Activated CD4-positive, alpha-beta T cell treated with anti-CD3 and anti-CD28 coated beads, Interleukin-2, amount 10 ng/mL, durations not matched to agents 24 days and 14 days (primary cell): ENCODE measurements around the gene TAS1R2. TPM values are rescaled to one million over a fixed set of nuclear protein-coding genes. Genes with fewer than 3 reads are reported as not detected.

Source experiments
- DNase-seq: peaks from one replicate; pipeline ENCODE4 v3.0.0; 2022
- H3K27ac Mint-ChIP-seq: one replicate; pipeline ENCODE4 v1.8.0; 2022; ENCODE audit warnings: mild to moderate bottlenecking, mixed read lengths
- H3K27me3 Mint-ChIP-seq: one replicate; pipeline ENCODE4 v1.8.0; 2022; ENCODE audit warnings: mixed read lengths
- H3K36me3 Mint-ChIP-seq: one replicate; pipeline ENCODE4 v1.8.0; 2022; ENCODE audit warnings: low read depth, mild to moderate bottlenecking, mixed read lengths
- H3K4me1 Mint-ChIP-seq: one replicate; pipeline ENCODE4 v1.8.0; 2021; ENCODE audit warnings: mixed read lengths
- H3K4me3 Mint-ChIP-seq: one replicate; pipeline ENCODE4 v1.8.0; 2022; ENCODE audit warnings: mild to moderate bottlenecking, moderate library complexity, mixed read lengths
- H3K9me3 Mint-ChIP-seq: one replicate; pipeline ENCODE4 v1.8.0; 2021; ENCODE audit warnings: mixed read lengths
- intact Hi-C: fragments of 100-400 bp; cut with micrococcal nuclease; formaldehyde crosslinking; loops from one replicate; pipeline ENCODE4 v1.15.1; 2023
- total RNA-seq: library from RNA; stranded (reverse); gene quantifications from 2 replicates; pipeline ENCODE4 v1.2.3, GENCODE V29; 2022

TAS1R2 gene
- total RNA-seq, 1 donor from 2014 or later = not detected

DNA sequence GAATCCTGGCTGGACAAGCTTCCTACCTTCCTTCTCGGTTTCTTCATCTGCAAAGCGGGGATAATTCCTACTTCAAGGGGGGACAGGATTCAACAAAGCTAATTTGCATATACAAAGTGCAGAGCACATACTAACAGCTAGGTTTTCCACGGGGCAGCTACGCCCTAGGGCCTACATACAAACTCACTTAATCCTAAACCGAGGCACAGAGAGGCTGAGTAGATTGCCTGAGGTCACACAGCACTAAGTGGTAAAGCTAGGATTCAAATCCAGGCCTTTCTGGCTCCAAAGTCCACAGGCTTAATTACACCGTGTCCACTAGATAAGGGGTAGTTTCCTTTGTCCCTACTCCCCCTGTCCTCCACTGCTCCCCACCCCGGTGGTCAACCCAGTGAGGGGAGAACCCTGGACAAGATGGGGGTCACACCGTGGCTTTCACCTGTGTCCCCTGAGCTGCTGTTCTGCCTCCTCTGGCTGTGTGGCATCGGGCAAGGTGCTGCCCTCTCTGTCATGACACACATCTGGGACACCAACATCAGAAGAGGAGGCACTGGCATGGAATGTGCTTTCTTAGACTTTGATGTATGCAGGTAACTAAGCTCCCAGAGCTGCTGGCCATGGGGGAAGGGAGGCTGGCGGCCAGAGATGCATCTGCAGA lies 44.5 kb downstream of the TAS1R2 start:
- H3K27me3 Mint-ChIP-seq = peaks cover 32% of the 10 kb centered on the region
- H3K4me1 Mint-ChIP-seq = no peaks in the 10 kb centered on the region
- H3K9me3 Mint-ChIP-seq = no peaks in the 10 kb centered on the region
- no peaks in the 10 kb centered on the region for H3K36me3 Mint-ChIP-seq
- no peak overlapping the region for H3K4me3 Mint-ChIP-seq
- intact Hi-C loops = no loop called here
- no peak for DNase-seq
- H3K27ac Mint-ChIP-seq = no peak overlapping the region

DNA sequence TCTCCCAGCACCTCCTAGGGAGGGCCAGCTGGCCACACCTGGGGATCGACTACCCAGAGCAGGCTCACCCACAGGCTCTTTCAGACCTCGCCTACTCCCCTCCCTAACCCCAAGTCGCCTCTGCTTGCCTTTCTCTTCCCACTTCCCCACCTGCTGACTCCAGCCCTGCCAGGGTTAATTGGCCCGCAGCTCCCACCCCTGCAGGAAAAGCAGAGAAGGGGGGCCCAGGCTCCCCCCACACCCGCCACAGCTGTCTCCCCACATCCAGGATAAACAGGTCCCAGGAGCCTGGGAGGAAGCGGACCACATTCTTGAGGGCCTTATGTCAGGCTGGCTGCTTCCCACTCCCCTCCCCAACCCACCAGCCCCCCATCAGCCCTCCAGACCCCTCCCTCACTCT lies 45.0 kb downstream of the TAS1R2 start:
- Mint-ChIP-seq H3K27me3 (peaks cover 30% of the 10 kb centered on the region), H3K27ac (no peak overlapping the region), H3K4me1 (no peaks in the 10 kb centered on the region)

DNA sequence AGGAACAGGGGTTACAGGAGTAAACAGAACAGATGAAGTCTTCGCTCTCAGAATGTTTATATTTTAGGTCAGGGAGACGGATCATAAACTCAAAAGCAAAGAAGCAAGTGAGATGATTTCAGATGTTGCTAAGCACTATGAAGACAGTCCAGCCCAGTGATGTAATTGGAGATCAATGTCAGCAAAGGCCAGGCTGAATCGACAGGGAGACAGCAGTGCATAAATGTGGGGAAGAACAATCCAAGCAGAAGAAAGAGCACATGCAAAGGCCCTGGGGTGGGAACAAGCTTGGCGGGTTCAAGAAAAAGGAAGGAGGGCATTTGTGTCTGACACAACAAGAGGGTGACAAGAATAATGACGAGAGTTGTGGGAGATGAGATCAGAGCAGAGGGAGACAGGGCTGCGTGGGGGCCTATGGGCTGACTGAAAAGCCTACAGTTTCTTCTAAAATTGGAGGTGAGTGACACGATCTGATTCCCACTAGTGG lies 47.0 kb downstream of the TAS1R2 start:
- no peak overlapping the region for H3K4me3 Mint-ChIP-seq

More for the DNA sequence above, 45.0 kb downstream of the TAS1R2 start:
- no peak overlapping the region for H3K4me3 Mint-ChIP-seq
- DNase-seq = no peak
- no peaks in the 10 kb centered on the region for H3K36me3 Mint-ChIP-seq
- intact Hi-C loops = no loop called here
- H3K9me3 Mint-ChIP-seq = no peaks in the 10 kb centered on the region

DNA sequence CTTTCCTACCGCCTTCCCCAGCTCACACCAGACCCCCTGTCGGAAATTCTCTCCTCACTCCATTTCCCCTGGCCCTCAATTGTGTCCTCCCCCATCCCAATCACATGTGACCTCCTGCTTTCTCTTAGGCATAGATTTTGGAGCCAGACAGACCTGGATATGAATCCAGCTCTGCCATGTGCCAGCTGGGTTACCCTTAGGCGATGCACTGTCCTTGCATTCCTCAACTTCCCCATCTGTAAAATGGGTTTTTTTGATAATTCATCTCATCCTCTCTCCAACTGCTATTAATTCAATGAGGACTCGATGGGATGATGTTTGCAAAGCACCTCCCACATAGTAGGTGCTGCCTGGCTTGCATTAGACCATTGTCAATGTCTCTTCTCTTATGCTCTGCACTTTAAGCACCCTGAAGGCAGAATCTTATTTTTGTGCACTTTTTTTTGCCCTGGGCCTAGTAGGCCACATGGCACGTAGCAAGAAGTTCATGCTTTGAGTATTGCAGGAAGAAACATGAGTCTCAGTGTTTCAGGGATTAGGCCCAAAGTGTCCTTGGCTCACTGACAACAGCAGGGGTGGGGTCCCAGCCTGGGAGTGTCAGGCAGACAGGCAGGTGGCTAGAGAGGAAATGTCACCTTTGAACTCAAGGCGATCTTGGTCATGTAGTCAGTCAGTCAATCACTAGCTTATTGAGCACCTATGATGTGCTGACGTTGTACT lies 47.6 kb downstream of the TAS1R2 start:
- H3K4me1 Mint-ChIP-seq = no peaks in the 10 kb centered on the region
- no peak overlapping the region for H3K4me3 Mint-ChIP-seq
- intact Hi-C loops = no loop called here
- H3K9me3 Mint-ChIP-seq = no peaks in the 10 kb centered on the region
- H3K27me3 Mint-ChIP-seq = peaks cover 11% of the 10 kb centered on the region
- H3K27ac Mint-ChIP-seq = no peak overlapping the region
- no peak for DNase-seq
- H3K36me3 Mint-ChIP-seq = no peaks in the 10 kb centered on the region

More for the DNA sequence above, 47.0 kb downstream of the TAS1R2 start:
- Mint-ChIP-seq H3K9me3 (no peaks in the 10 kb centered on the region), H3K27ac (no peak overlapping the region), H3K27me3 (peaks cover 17% of the 10 kb centered on the region), H3K4me1 (no peaks in the 10 kb centered on the region), H3K36me3 (no peaks in the 10 kb centered on the region)
- no peak for DNase-seq
- intact Hi-C loops = no loop called here

DNA sequence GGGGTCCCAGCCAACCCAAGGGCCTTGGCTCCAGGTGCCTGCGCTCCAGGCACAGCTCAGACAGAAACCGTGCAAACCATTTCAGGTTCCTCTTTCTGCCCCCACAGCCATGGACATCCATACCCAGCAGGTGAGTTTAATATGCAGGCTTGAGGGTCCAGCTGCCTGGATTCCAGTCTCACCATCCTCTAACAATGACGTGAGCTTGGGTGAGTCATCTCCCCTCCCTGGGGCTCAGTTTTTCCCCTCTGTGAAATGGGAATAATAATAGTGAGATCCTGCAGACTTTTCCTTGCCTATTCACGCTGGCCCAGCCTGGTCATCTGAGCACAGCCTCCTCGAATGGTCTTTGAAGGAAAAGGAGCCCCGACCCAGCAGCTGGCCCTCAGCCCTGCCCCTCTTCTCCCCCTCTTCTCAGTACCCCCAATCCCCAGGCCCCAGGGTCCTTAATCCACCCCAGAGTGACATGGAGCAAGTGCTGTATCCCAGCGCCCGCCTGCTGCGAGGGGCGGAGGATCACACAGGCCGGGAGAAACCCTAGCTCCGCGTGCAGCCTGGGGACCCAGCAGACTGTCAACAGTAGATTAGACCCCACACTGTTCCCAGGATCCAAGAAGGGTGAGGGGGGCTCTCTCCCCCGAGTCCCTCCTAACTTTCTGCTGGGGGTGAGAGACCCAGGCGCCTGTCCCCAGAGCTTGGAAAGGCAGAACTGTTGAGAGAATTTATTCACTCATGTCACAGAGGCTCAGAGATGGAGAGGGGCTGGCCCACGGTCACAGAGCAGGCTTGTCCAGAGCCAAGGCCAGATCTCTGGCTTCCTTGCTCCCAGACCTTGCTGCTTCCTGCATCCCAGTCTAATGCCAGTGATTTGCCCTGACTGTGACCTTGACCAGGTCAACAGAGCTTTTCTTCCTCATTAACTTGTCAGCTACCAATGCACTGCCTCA lies 49.2 kb downstream of the TAS1R2 start:
- no peak for DNase-seq
- intact Hi-C loops = no loop called here
- H3K4me3 Mint-ChIP-seq = no peak overlapping the region
- no peaks in the 10 kb centered on the region for H3K36me3 Mint-ChIP-seq
- H3K4me1 Mint-ChIP-seq = no peaks in the 10 kb centered on the region
- H3K27ac Mint-ChIP-seq = no peak overlapping the region
- peaks cover 5% of the 10 kb centered on the region for H3K27me3 Mint-ChIP-seq
- H3K9me3 Mint-ChIP-seq = no peaks in the 10 kb centered on the region

DNA sequence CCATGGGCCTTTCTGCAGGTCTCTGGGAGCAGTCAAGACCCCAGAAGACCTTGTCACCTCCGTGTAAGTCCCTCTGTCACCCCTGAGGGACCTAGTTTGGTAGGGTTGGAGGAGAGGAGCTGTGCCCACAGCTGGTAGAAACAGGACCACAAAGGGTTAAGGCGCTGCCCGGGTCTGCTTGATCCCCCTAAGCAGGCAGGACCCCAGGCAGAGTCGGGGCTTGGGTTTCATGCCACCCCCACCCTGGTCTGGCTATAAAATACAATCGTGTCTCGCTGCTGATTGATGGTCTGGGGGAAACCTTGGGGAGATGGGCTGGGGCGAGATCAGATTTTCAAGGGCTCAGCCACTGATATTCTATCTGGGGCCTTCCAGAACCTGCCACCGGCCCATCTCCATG lies 50.9 kb downstream of the TAS1R2 start:
- no peaks in the 10 kb centered on the region for H3K9me3 Mint-ChIP-seq
- no peaks in the 10 kb centered on the region for H3K4me1 Mint-ChIP-seq
- H3K27ac Mint-ChIP-seq = no peak overlapping the region
- no peaks in the 10 kb centered on the region for H3K36me3 Mint-ChIP-seq
- H3K27me3 Mint-ChIP-seq = peaks cover 5% of the 10 kb centered on the region
- intact Hi-C loops = no loop called here
- no peak for DNase-seq
- no peak overlapping the region for H3K4me3 Mint-ChIP-seq

DNA sequence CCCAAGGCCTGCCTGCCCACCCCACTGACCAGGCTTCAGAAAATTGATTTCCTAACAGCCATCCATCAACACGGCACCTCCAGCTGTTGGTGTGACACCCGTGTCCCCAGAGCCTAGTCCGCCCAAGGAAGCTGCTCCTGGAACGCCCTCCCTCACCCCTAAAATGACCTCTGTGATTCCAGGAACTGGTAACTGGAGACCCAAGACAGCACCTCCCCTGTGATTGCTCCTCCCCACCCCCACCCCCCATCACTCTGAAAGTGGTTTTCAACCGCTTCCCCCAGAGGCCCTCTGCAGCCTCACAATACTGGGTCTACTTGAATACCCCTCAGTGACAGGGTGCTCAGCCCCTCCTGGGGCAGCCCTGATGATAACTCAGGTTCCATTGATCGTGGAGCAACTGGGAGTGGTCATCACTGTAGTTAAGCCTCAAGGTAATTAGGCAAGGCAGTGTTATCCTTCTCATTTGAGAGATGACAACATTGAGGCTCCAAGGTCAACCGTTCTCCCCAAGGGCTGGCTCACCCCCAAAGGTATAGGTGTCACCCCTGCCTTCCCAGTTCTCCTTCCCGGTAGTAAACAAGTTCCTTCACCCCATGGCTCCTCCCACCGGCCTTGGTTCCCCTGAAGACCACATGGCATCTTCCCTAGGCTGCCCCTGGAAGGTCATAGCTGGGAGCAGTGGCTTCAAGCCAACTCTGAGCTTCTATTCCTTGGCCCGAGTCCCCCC lies 52.0 kb downstream of the TAS1R2 start:
- H3K4me3 Mint-ChIP-seq = no peak overlapping the region
- no peaks in the 10 kb centered on the region for H3K36me3 Mint-ChIP-seq
- H3K27me3 Mint-ChIP-seq = peaks cover 5% of the 10 kb centered on the region
- no peaks in the 10 kb centered on the region for H3K9me3 Mint-ChIP-seq
- intact Hi-C loops = no loop called here
- no peak for DNase-seq
- no peak overlapping the region for H3K27ac Mint-ChIP-seq
- H3K4me1 Mint-ChIP-seq = no peaks in the 10 kb centered on the region

DNA sequence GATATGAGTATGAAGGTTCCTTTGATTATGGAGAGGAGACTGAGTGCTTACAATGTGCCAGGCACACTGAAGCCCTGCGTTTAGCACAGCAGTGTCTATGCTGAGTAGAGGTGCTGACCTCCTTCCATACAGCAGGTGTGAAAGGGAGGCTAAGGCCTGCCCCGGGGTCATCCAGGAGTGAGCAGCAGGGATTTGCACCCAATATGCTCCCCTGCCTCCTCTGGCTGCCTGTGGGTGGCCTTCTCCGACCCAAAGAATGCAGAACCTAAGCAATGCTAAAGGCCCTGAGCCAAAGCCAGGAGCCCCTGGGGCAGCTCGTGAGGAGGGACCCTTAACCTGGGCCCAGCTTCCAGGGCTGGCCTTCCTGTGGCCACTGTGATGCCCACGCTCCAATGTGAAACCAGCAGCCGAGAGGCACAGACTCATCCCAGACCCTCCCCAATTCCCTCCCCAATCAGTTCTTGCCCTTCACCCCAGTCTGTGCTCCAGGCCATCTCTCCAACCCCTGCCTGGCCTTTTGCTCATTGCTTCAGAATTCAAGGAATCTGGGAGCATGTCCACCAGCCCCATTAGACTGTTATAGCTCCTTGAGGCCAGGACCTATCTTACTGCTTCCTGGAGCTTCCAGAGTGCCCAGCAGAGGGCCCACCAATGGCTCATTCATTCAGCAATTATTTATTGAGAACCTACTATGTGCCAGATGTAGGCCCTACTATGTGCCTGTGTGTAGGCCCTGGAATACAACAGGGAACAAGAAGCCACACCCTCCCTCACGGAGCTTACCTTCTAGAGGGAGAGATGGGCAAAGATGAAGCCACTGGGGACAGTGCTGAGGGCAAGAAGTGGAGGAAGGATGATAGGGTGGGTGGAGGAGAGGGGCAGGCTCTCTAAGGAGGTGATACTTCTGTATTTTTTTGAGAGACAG lies 53.3 kb downstream of the TAS1R2 start:
- no peaks in the 10 kb centered on the region for H3K4me1 Mint-ChIP-seq
- no peak for DNase-seq
- H3K27ac Mint-ChIP-seq = no peak overlapping the region
- H3K9me3 Mint-ChIP-seq = no peaks in the 10 kb centered on the region
- H3K27me3 Mint-ChIP-seq = no peaks in the 10 kb centered on the region
- H3K4me3 Mint-ChIP-seq = no peak overlapping the region
- no peaks in the 10 kb centered on the region for H3K36me3 Mint-ChIP-seq
- intact Hi-C loops = no loop called here

DNA sequence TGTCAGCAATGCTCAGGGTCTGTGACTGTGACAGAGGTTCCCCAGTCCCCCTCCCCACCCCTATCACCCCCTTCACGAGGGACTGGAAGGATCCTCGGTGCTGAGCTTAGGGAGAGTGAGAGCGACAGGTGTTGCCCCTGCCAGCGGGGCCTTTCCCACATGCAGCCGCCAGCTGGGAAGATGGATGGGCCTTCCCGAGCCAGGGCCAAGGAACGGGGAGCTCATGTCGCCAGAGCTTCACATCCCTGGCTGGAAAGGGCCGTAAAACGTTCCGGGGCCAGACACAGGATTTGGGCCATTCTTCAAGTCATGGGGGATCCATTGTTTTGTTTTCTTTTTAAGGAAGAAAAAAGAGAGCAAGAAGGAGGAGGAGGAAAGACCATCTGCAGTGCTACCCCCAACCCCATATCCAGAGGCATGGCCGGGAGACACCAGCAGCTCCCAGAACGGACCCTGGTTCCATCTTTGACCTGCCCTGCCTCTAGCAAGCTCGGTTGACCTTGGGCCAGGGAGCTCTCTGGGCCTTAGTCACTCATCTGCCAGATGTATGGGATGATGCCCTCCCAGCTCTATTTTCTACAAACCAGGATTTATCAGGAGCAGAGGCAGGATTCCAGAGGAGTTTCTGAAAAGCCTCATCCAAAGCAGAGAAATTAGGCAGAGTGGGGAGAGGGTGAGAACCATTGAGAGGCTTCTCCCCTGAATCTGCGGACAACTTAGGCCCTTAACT lies 54.1 kb downstream of the TAS1R2 start:
- Mint-ChIP-seq H3K36me3 (no peaks in the 10 kb centered on the region), H3K27me3 (no peaks in the 10 kb centered on the region), H3K4me3 (no peak overlapping the region), H3K4me1 (no peaks in the 10 kb centered on the region), H3K9me3 (no peaks in the 10 kb centered on the region), H3K27ac (no peak overlapping the region)
- no peak for DNase-seq
- intact Hi-C loops = no loop called here

DNA sequence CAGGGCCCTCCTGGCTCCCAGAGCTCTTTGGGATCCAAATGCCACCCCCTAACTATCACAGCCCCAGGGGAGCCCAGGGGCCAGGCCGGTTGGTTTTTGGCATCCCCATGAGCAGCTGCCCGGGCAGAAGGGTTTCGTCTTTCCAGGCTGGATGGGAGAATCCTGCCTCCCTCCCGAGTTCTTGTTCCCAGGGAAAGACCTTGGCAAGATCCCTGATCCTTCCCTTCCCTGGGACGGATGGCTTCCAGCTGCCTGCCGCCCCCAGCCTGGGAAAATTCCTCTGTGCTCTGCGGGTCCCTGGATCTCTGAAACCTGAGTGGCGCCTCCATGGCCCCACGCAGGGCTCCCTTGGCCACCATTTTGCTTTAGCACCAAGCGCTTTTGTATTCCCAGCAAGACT lies 55.6 kb downstream of the TAS1R2 start:
- intact Hi-C loops = no loop called here
- H3K36me3 Mint-ChIP-seq = no peaks in the 10 kb centered on the region

DNA sequence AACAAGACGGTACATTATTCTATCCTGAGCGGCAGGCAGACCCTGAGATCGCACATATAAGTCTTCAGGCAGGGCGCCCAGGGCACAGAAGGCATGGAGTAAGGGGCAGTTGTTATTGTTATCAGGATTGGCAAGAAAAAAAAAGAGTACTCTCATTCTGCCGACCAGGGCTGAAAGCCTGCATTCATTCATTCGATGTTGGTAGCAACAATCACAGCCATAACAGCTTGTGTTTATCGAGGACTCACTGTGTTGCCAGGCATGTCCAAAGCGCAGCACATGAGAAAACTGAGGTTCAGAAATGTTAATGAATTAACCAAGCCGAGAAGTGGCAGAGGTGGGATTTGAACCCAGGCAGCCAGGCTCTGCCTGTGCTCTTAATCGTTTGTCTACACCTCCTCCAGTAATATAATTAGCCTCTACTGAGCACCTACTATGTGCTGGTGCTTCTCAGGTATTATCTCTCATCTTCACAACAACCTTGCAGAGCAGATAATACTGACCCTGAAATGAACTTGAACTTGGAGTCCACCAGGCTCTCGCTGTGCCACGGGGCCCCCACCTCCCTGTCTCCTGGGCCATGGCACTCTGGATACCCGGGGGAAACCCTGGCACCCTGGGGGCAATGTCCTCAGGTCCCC lies 56.2 kb downstream of the TAS1R2 start:
- intact Hi-C loops = no loop called here
- Mint-ChIP-seq H3K27me3 (no peaks in the 10 kb centered on the region), H3K27ac (no peak overlapping the region), H3K36me3 (no peaks in the 10 kb centered on the region), H3K4me1 (no peaks in the 10 kb centered on the region), H3K4me3 (no peak overlapping the region), H3K9me3 (no peaks in the 10 kb centered on the region)
- no peak for DNase-seq

More for the DNA sequence above, 55.6 kb downstream of the TAS1R2 start:
- Mint-ChIP-seq H3K4me3 (no peak overlapping the region), H3K27ac (no peak overlapping the region), H3K9me3 (no peaks in the 10 kb centered on the region), H3K27me3 (no peaks in the 10 kb centered on the region), H3K4me1 (no peaks in the 10 kb centered on the region)
- no peak for DNase-seq

DNA sequence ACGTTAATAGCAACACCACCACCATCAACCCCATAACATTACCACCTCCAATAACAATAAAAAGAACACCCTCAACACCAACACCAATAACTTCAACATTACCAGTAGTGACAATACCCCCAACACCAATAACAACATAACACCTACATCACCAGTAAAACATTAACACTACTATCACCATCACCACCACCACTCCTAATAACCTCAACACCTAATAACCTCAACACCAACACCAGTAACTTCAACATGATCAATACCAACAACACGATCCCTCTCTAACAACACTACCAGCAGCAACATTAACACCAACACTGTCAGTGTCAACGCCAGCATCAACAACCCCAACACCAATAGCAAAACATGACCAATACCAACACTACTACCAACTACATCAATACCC lies 57.2 kb downstream of the TAS1R2 start:
- Mint-ChIP-seq H3K4me1 (no peaks in the 10 kb centered on the region), H3K36me3 (no peaks in the 10 kb centered on the region), H3K9me3 (no peaks in the 10 kb centered on the region), H3K27ac (no peak overlapping the region), H3K4me3 (no peak overlapping the region), H3K27me3 (no peaks in the 10 kb centered on the region)
- no peak for DNase-seq
- intact Hi-C loops = no loop called here
